GM18867 (cell line): ENCODE results near the gene FAM156A.
"Not testable (repeated sequence)": the region's sequence is repeated elsewhere in the genome, so short reads cannot be mapped to it uniquely, and the experiment has no call there.

ENCODE experiments used
- ATAC-seq: cut with Tn5 transposase; IDR thresholded peaks from one replicate; pipeline ENCODE4 v1.9.1; 2021; ENCODE audit warnings: mild to moderate bottlenecking, moderate library complexity; ENCODE audit not compliant: unreplicated experiment

Gene FAM156A

GRCh38 chrX:52958113-52958959, at the start of gene FAM156A:
TSS of gene FAM156A (minus strand) at chrX:52958518. CDS start at chrX:52948588, 9,930 bp downstream.
- peak; percentile 80 for ATAC-seq

GRCh38 chrX:53005327-53005726, 47.0 kb upstream of the FAM156A start:
- ATAC-seq: no peak

GRCh38 chrX:53004811-53005210, 46.5 kb upstream of the FAM156A start:
- ATAC-seq: no peak

- ATAC-seq: no peak
Measured at GRCh38 chrX:53004038-53004437, 45.7 kb upstream of the FAM156A start.

- ATAC-seq: no peak
Measured at GRCh38 chrX:53003111-53003510, 44.8 kb upstream of the FAM156A start.

- ATAC-seq: no peak
Measured at GRCh38 chrX:53001958-53002357, 43.6 kb upstream of the FAM156A start.

- ATAC-seq: no peak
Measured at GRCh38 chrX:53000447-53001135, 42.3 kb upstream of the FAM156A start.

GRCh38 chrX:52995987-52996331, 37.6 kb upstream of the FAM156A start:
- ATAC-seq: no peak

- peak; percentile 95 for ATAC-seq
Measured at GRCh38 chrX:52995135-52995986, 37.0 kb upstream of the FAM156A start.

GRCh38 chrX:52990848-52991247, 32.5 kb upstream of the FAM156A start:
- ATAC-seq: no peak

- peak; percentile 77 for ATAC-seq
Measured at GRCh38 chrX:52990011-52990631, 31.8 kb upstream of the FAM156A start.

- ATAC-seq: no peak
Measured at GRCh38 chrX:52988985-52989917, 30.9 kb upstream of the FAM156A start.

GRCh38 chrX:52983321-52984000, 25.1 kb upstream of the FAM156A start:
- ATAC-seq: no peak

- no peak for ATAC-seq
Measured at GRCh38 chrX:52979993-52980392, 21.7 kb upstream of the FAM156A start.

- no peak for ATAC-seq
Measured at GRCh38 chrX:52979568-52979967, 21.2 kb upstream of the FAM156A start.

GRCh38 chrX:52977953-52978352, 19.6 kb upstream of the FAM156A start:
- ATAC-seq: no peak

GRCh38 chrX:52975576-52975975, 17.3 kb upstream of the FAM156A start:
- ATAC-seq: not testable (repeated sequence)

- ATAC-seq: not testable (repeated sequence)
Measured at GRCh38 chrX:52974336-52974992, 16.1 kb upstream of the FAM156A start.

GRCh38 chrX:52967922-52968321, 9.6 kb upstream of the FAM156A start:
- ATAC-seq: not testable (repeated sequence)
